ENCODE measurements around the gene DSCAM.
"Not testable (repeated sequence)": the region's sequence is repeated elsewhere in the genome, so short reads cannot be mapped to it uniquely, and the experiment has no call there.

DSCAM gene

DNA sequence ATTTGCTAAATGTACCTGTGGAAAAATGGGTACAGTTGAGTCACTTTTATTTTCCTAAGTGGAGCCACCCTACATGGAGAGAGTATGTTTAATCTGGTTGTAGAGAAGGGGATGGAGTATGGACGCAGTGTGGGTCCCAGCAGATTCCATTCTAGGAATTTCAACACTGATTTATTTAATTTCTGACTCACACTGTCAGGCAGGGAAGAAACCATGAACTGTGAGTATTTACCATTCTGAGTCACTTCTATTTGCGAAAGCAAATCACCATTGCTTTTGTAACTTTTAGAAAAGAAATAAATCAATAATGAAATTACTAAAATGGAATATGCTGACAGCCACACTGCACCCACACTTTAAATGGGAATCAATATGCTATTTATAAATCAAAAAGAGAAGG, 339.0 kb downstream of the DSCAM start:
- no peak for DNase-seq

DNA sequence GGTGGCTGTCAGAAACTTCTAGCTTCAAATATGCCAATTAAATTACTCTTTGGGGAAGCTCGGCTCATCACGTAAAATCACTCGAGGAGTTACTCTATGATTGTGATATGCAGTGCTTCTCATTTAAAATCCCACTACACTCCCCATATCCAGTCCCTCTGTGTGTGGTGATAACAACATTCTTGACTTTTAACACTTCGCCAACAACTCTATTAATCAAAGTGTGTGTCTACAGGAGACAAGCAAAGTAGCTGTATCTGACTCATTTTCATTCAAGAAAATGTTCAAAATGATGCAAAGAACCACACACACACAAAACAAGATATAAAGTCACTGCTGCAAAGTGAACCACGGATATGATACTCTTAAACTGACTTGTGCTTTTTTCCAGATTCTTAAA, 341.3 kb downstream of the DSCAM start:
- DNase-seq: no peak

DNA sequence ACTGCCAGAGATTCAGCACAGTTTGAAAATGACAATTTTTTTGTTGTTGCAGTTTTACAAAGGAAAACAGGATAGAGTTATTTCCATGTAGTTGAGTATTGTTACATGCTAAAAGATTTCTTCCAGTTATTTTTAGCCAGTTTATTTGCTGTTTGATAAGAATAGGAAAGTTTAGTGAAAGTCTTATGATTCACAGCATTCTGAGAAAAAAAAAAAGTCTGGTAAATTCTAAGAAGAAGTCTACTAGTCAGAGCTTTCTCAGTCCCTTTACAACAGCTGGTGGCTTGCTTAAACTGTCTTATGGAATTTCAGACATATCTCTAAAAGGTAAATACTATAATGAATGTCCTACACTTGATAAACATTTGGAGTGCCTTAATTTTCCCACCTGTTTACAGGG, 341.7 kb downstream of the DSCAM start:
- DNase-seq: no peak

GRCh38 chr21:40504825-40505224, 342.1 kb downstream of the DSCAM start:
- DNase-seq: no peak

DNA sequence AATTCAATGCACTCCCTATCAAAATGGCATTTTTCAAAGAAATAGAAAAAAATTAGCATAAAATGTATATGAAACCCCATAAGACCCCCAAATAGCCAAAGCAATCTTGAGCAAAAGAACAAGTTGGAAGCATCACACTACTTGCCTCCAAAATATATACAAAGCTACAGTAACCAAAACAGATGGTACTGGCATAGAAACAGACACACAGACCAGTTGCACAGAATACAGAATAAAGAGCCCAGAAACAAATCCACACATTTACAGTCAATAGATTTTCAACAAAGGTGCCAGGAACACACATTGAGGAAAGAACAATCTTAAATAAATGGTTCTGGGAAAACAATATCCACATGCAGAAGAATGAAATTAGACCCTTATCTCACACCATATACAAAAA, 350.8 kb downstream of the DSCAM start:
- no peak for DNase-seq

- no peak for DNase-seq
Measured at GRCh38 chr21:40490408-40490807, 356.6 kb downstream of the DSCAM start.

- no peak for DNase-seq
Measured at GRCh38 chr21:40489001-40489400, 358.0 kb downstream of the DSCAM start.

DNA sequence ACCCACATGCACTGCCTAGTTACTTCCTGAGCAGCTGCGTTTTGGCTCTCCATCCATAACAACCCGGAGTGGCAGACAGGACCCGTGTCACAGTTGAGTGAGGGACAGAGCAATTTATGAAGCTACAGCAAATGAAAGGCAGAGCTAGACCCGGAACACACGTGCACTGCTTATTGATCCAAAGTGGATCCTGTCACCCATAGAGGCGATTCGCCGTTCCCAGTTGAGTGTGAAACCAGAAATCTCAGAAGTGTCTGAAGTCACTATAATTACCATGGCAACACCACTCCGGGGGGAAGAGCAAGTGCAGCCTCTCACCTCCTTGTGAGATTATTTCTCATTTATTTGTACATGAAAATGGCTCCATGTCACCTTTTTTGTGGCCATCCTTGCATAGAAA, 365.2 kb downstream of the DSCAM start:
- no peak for DNase-seq

DNA sequence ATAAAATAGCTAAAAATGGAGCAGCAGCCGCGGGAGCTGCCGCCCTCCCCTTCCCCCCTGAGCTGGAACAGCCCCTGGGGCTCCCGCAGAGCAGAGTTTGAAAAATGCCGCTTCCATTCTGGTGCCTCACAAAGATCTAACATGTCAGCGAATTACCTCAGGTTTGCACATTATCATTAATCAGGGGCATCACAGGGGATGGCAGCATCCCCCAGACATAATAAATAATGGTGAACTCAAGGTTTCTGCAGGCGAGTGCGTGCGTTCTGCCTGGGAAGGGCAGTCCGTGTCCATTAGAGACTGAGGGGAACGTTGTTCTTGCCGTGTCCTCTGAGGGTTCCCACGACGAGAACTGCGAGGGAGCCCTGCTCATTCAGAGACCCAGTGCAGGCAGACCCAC, 372.4 kb downstream of the DSCAM start:
- DNase-seq: no peak

- no peak for DNase-seq
Measured at GRCh38 chr21:40472013-40472412, 374.9 kb downstream of the DSCAM start.

DNA sequence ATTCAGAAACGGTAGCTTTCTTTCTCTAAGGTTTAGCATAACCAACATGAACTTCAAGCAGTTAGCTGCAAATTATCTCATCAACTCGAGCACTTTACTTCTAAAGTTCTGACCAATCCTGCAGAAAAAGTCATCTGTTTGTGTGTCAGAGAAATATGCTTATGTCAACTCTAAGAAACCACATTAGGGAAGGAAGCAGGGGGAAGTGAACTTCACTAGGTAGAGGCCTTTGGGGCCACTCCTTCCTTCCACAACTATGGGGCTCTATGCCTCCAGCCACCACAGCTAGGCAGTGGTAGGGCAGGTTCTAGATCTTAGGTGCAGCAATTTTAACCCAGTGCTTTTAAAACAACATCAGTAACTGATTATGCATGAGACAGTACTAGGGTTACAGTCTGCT, 375.9 kb downstream of the DSCAM start:
- no peak for DNase-seq

DNA sequence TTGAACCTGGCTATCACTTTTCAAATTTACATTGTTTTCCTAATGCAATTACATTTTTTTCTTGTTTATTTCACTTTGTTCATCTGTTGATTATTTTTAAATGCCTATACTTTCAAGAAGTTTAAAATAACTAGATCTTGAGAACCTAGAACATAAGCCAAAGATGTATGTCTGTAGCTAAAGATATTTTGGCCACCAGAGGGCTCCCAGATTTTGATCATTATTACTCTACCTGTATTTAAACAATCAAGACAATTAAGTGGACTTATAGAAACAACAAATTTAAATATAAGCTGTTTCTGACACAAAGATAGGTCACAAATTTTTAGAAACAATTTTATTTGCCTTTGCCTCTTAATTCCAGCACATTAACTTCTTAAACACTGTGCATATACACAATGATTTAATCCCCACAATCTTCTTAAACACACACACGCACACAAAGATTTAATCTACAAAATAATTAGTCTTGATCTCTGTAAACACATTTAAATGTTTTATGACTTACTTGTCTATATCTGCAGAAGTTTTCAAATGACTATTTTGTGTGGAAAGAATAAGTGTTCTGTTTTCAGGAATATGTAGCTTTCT, 380.0 kb downstream of the DSCAM start:
- no peak for DNase-seq

DNA sequence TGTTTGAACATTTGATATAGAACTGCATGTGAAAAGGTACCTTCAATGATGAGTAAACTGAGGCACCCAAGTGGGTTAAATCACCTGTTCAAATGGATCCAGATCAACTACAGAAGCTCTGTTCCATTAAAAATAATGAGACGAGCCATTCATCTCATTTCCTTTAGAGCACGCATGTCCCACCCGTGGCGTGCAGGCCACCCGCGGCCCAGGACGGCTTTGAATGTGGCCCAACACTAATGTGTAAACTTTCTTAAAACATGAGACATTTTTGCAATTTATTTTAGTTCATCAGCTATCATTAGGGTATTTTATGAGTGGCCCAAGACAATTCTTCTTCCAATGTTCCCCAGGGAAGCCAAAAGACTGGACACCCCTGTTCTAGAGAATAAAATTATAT, 381.6 kb downstream of the DSCAM start:
- no peak for DNase-seq

DNA sequence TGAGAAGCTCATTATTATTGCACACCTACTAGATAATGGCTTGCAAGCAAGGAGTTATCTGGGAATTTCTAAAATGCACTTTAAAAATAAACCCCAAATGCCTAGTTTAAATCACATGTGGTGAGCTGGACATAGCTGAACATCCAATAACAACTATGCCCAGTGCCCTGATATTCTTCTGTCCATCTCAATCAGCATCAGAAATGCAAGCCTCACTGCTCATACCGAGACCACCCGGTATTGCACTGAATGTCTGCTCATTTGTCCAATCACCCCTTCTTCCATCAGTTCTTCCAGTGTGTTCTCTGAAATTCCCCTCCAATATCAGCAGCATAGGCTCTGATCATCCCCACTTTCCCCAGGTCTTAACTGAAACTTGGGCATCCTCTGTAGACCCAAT, 383.8 kb downstream of the DSCAM start:
- no peak for DNase-seq

- DNase-seq: no peak
Measured at GRCh38 chr21:40461008-40461407, 385.9 kb downstream of the DSCAM start.

DNA sequence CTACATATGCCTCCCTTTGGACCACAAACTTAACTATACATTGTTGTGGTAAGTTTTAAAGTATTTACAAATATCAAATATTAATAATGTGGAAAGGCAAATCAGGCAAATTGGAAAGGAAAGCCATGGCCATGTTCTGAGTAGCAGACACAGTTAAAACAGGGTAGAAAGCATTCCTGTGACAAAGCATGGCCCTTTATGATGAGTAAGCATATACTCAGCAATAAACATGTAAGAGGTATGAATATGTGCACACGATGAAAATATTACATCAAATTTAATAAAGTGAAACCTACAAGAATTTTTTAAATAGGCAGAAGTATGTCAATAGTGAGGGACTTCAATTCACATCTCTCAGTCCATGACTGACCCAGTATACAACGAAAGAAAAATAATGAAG, 389.2 kb downstream of the DSCAM start:
- no peak for DNase-seq

- DNase-seq: no peak
Measured at GRCh38 chr21:40454057-40454456, 392.9 kb downstream of the DSCAM start.

GRCh38 chr21:40453183-40453582, 393.8 kb downstream of the DSCAM start:
- no peak for DNase-seq

DNA sequence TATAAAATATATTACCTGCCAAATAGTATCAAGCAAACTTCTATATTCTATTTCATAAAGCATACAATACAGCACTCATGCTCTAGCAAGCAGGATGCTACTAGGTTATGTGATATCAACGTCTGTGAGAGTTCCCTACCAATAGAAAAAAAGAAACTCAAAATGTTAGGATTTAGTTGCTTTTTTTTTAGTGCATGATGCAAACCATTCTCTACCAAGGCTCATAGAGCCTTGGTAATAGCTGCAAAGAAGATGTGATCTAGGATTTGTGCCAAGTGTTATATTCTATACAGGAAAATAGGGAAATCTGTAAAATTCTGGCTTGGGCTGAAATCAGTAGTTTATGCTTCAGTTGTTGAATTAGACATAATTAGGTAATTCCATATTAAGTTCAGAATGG, 394.4 kb downstream of the DSCAM start:
- DNase-seq: no peak

- DNase-seq: no peak
Measured at GRCh38 chr21:40447016-40447415, 399.9 kb downstream of the DSCAM start.

DNA sequence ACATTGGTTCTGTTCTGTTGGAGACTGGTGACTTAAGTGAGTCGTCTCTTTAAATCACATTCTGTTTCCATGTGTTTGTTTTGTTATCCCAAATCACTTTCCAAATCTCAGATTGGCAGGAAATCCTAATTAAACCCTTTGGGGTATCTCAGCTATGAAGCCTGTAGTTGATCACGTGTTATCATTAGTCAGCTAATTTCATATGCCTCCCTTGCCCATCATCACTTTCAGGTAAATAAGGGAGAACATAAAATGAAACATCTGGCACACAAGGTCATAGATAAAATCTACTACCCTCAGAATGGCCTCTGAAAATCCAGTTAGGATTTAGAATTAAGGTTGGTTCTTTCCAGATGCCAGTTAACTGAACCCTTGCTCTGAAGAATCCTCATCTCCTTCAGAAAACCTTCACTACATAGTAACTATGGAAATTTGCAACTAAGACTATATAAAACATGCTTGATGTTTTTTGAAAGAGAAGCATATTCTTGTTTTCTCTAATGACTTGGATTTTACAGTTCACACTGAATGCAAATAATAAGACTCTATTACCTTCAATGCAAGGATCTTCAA, 401.5 kb downstream of the DSCAM start:
- DNase-seq: no peak

GRCh38 chr21:40439581-40439980, 407.4 kb downstream of the DSCAM start:
- DNase-seq: not testable (repeated sequence)

DNA sequence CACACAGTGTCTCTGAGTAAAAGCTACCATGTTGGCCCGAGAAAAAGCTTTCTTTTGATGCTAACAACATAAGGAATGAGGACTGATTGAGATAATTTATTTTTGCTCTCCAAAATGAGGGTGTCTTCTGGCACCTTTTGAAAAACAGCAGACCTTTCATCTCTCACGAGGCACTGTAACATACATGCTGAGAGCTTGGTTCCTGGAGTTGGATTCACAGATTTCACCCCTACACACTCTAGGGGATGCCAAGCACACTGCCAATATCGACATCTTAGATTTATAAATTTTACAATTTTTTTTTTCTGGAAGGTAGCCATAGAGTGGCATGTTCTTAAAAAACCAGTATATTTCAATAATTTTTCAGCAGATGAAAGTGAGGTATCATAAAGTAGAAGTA, 408.3 kb downstream of the DSCAM start:
- DNase-seq: no peak

GRCh38 chr21:40436261-40436660, 410.7 kb downstream of the DSCAM start:
- DNase-seq: no peak

DNA sequence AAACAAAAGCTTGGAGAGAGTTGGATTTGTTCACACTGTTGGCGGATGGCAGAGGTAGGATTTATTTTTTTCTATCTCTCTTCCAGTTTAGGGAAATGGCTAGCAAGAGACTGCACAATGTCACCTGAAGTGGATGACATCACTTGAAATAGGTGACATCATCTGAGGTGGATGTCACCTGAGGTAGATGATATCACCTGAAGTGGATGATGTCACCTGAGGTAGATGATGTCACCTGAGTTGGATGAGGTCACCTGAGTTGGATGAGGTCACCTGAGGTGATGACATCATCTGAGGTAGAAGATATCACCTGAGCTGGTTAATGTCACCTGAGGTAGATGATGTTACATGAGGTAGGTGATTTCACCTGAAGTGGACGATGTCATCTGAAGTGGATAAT, 413.4 kb downstream of the DSCAM start:
- DNase-seq: no peak

DNA sequence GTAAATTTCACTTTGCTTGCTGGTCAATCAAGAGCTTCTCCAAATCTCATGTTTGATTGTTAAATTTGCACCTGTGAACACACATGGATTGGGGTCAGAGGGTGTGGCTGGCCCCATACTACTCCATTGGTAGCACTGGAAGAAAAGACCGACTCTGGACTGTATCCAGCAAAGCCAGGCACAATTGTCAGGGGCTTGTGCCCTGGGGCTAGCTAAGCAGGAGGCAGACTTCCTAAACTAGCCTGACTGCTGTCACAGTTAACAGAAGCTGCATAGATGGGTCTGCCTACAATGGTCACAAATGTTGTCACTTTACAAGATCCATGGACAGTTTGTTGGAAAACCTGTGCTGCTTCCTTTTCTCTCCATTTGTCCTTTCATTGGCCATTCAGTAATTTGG, 421.0 kb downstream of the DSCAM start:
- DNase-seq: no peak
